HepG2 (cell line): ENCODE data around the gene RBM47. TPM values are rescaled to one million over a fixed set of nuclear protein-coding genes. Genes with fewer than 3 reads are reported as not detected.

ENCODE experiments used
- ATAC-seq: fragments of 200-7000 bp; cut with Tn5 transposase; 3 replicates; pipeline ENCODE4 v1.9.1; 2020; ENCODE audit warnings: mild to moderate bottlenecking, moderate library complexity
- BruUV-seq: library from RNA; stranded (reverse); fragments of 400-500 nt; replicated peaks from 2 replicates; lab custom pipeline; 2021; lab: Mats Ljungman, UMichigan
- CTCF ChIA-PET: fragments of 300-600 bp; formaldehyde crosslinking; extraction: SDS; loops from one replicate; lab custom pipeline; 2021; ENCODE audit warnings: low total read pairs, inconsistent platforms, low intra/inter-chr PET ratio; lab: Yijun Ruan, JAX
- POLR2A ChIA-PET: fragments of 350-600 bp; sonication (Branson Sonifier 250); formaldehyde crosslinking; loops from one replicate; lab custom pipeline; 2020; ENCODE audit warnings: antibody characterized with exemption, inconsistent platforms; lab: Yijun Ruan, JAX
- DNase-seq: peaks from one replicate; pipeline ENCODE4 v3.0.0-alpha.2; 2015; ENCODE audit warnings: low spot score
- FAIRE-seq: peaks from 3 replicates; lab custom pipeline; 2011; peaks lifted over from hg19 to GRCh38; lab: Jason Lieb, UNC
- H2AFZ ChIP-seq: one replicate; pipeline ENCODE4 v1.6.1; 2011; ENCODE audit warnings: low read length, inconsistent platforms
- H3K27ac ChIP-seq: fragments of 300-600 bp; 3 replicates; pipeline ENCODE4 v1.8.0; 2011; ENCODE audit warnings: mixed run types, mild to moderate bottlenecking, mixed read lengths, low read length, inconsistent platforms; ENCODE audit not compliant: insufficient read depth; ENCODE audit errors: extremely low read length
- H3K27me3 ChIP-seq, 2 experiments: fragments of 200-600 bp in 1 of 2; 2 replicates in 1 of 2; 3 replicates in 1 of 2; pipeline versions ENCODE4 v1.6.0 to v1.8.0; 2011; ENCODE audit warnings: low read length in 2 of 2, mild to moderate bottlenecking in 2 of 2, moderate library complexity in 2 of 2, inconsistent platforms in 1 of 2; ENCODE audit not compliant: insufficient read depth in 2 of 2, control insufficient read depth in 1 of 2
- H3K36me3 ChIP-seq, 2 experiments: fragments of 200-600 bp in 1 of 2; replicated peaks in 1 of 2; 2 replicates in 1 of 2; 3 replicates in 1 of 2; pipeline versions ENCODE4 v1.5.1 to v1.8.0; 2011; ENCODE audit warnings: low read length in 2 of 2, inconsistent platforms in 1 of 2; ENCODE audit not compliant: insufficient read depth in 2 of 2, control insufficient read depth in 1 of 2
- H3K4me1 ChIP-seq: 2 replicates; pipeline ENCODE4 v1.5.1; 2012; ENCODE audit warnings: low read length, inconsistent platforms; ENCODE audit not compliant: insufficient read depth
- H3K4me2 ChIP-seq: 2 replicates; pipeline ENCODE4 v1.6.0; 2011; ENCODE audit warnings: low read depth, low read length, inconsistent platforms
- H3K4me3 ChIP-seq, 3 experiments: fragments of 200-600 bp in 1 of 3; sonication (generic), shearing (Covaris generic) in 1 of 3; replicated peaks in 1 of 3; 2 replicates each; pipeline ENCODE4 v1.5.1; 2011 to 2016; ENCODE audit warnings: low read length in 3 of 3, inconsistent platforms in 2 of 3, low read depth in 2 of 3, mild to moderate bottlenecking in 2 of 3, control low read depth in 1 of 3, mixed read lengths in 1 of 3; ENCODE audit not compliant: insufficient read depth in 1 of 3
- H3K79me2 ChIP-seq: one replicate; pipeline ENCODE4 v1.6.1; 2011; ENCODE audit warnings: low read length, inconsistent platforms; ENCODE audit not compliant: insufficient read depth
- H3K9ac ChIP-seq: 2 replicates; pipeline ENCODE4 v1.6.0; 2011; ENCODE audit warnings: mild to moderate bottlenecking, low read depth, low read length, inconsistent platforms; ENCODE audit not compliant: insufficient read depth
- H3K9me3 ChIP-seq: 2 replicates; pipeline ENCODE4 v1.5.1; 2012; ENCODE audit warnings: mild to moderate bottlenecking, low read length
- H4K20me1 ChIP-seq: 2 replicates; pipeline ENCODE4 v1.6.0; 2011; ENCODE audit warnings: inconsistent platforms, mild to moderate bottlenecking, low read length, moderate library complexity; ENCODE audit not compliant: insufficient read depth
- CENPT ChIP-seq: sonication (generic); formaldehyde crosslinking; IDR thresholded peaks from 2 replicates; pipeline ENCODE4 v1.8.0; 2022; ENCODE audit warnings: low read depth, mild to moderate bottlenecking, moderate library complexity, missing genetic modification reagents
- FOXJ3 ChIP-seq: sonication (generic); formaldehyde crosslinking; IDR thresholded peaks from 2 replicates; pipeline ENCODE4 v1.4.0; 2020; ENCODE audit warnings: missing genetic modification reagents, mild to moderate bottlenecking, borderline replicate concordance
- MBD4 ChIP-seq: IDR thresholded peaks from 2 replicates; pipeline ENCODE4 v1.6.1; 2012; ENCODE audit warnings: low read length, inconsistent platforms, borderline replicate concordance
- NFRKB ChIP-seq: fragments of 450-650 bp; IDR thresholded peaks from 2 replicates; pipeline ENCODE4 v1.6.1; 2017
- POLR2AphosphoS5 ChIP-seq: IDR thresholded peaks from 2 replicates; pipeline ENCODE4 v1.6.1; 2012; ENCODE audit warnings: low read depth, low read length
- RARA ChIP-seq: IDR thresholded peaks from 2 replicates; pipeline ENCODE4 v1.6.1; 2016; ENCODE audit warnings: missing genetic modification reagents, missing compliant biosample characterization
- RCOR2 ChIP-seq: IDR thresholded peaks from 2 replicates; pipeline ENCODE4 v1.6.1; 2016; ENCODE audit warnings: missing biosample characterization, missing genetic modification reagents
- RNF2 ChIP-seq: fragments of 450-650 bp; conservative IDR thresholded peaks from 2 replicates; pipeline ENCODE4 v1.6.1; 2016; ENCODE audit warnings: low read depth
- TEAD3 ChIP-seq: optimal IDR thresholded peaks from 2 replicates; pipeline ENCODE3; 2016; ENCODE audit warnings: borderline replicate concordance
- TOE1 ChIP-seq: sonication (generic); formaldehyde crosslinking; IDR thresholded peaks from 2 replicates; pipeline ENCODE4 v1.4.0; 2020; ENCODE audit warnings: mild to moderate bottlenecking, missing genetic modification reagents
- ZNF180 ChIP-seq: sonication (generic); formaldehyde crosslinking; IDR thresholded peaks from 2 replicates; pipeline ENCODE4 v1.4.0; 2020; ENCODE audit warnings: low read depth, missing genetic modification reagents, borderline replicate concordance
- ZNF282 ChIP-seq: fragments of 450-650 bp; IDR thresholded peaks from 2 replicates; pipeline ENCODE4 v1.6.1; 2018; ENCODE audit not compliant: partially characterized antibody
- ZNF761 ChIP-seq: sonication (generic); formaldehyde crosslinking; conservative IDR thresholded peaks from 2 replicates; pipeline ENCODE4 v1.4.0; 2020; ENCODE audit warnings: mild to moderate bottlenecking, missing genetic modification reagents
- WGBS: methylation state at CpG from one replicate; pipeline ENCODE4 v1.1.6; 2017; ENCODE audit warnings: low lambda C conversion rate; 5-methylcytosine and 5-hydroxymethylcytosine counted together
- in situ Hi-C: cut with HindIII; loops from 2 replicates; pipeline ENCODE4 v1.10.0; 2017; ENCODE audit warnings: low pct_unique_long_range_greater_than_20kb; ENCODE audit not compliant: extremely low pct_ligation_motif_present
- intact Hi-C: fragments of 100-400 bp; cut with micrococcal nuclease; formaldehyde crosslinking; loops from one replicate; pipeline ENCODE4 v1.10.0; 2022; ENCODE audit not compliant: unreplicated experiment
- polyA plus RNA-seq, 8 experiments: library from polyadenylated mRNA; depleted of rRNA in 3 of 8; stranded (reverse) in 7 of 8; unstranded in 1 of 8; fragments of >200 nt; fragmentation: Illumina TruSeq in 4 of 8; extraction: Trizol in 4 of 8; gene quantifications; 2 replicates each; pipeline versions ENCODE4 v1.2.1 to v1.2.3, GENCODE V29; 2011 to 2016; ENCODE audit warnings: low read depth in 4 of 8, missing spikeins in 1 of 8, mixed read lengths in 1 of 8; ENCODE audit not compliant: insufficient read depth in 1 of 8
- total RNA-seq, 5 experiments: library from RNA; depleted of rRNA; stranded (reverse); fragments of >200 nt; fragmentation: Illumina TruSeq; extraction: Trizol; gene quantifications; 2 replicates each; pipeline ENCODE4 v1.2.3, GENCODE V29; 2016; ENCODE audit warnings: low read depth in 1 of 5
- TF ChIP-seq, protein P1 (sequence below): sonication (generic); formaldehyde crosslinking; IDR thresholded peaks from 2 replicates; pipeline ENCODE4 v1.8.0; 2022; ENCODE audit warnings: mild to moderate bottlenecking, missing genetic modification reagents, borderline replicate concordance
- TF ChIP-seq, protein P2 (sequence below): sonication (generic); formaldehyde crosslinking; IDR thresholded peaks from 2 replicates; pipeline ENCODE4 v1.8.0; 2022; ENCODE audit warnings: mild to moderate bottlenecking, missing genetic modification reagents
- TF ChIP-seq, protein P3 (sequence below): sonication (generic); formaldehyde crosslinking; IDR thresholded peaks from 2 replicates; pipeline ENCODE4 v1.9.0; 2021; ENCODE audit warnings: missing genetic modification reagents, mild to moderate bottlenecking, borderline replicate concordance

RBM47 gene
- total and polyA plus RNA-seq, 2 of the 13 experiments (the other 11 are each of a cell fraction or from before 2014, with no cell fraction given): 1.2 to 2.5 TPM

DNA sequence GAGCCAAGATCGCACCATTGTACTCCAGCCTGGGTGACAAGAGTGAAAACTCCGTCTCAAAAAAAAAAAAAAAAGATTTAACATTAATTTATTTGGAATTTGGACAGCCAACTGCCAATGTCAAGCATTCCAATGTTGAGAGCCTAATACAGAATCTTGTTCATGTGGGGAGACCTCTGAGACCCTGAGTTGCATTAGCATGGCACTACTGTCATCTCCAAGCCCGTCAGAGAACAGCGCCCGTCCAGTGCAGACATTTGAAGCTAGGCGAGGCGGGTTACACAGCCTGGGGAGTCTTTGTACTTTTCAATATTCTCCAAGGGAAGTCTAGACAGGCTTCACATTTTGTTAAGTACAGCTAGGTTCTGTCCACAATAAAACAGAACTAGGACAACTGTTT lies 167.8 kb downstream of the RBM47 start:
- POLR2A ChIA-PET: no interaction called here
- H3K9ac ChIP-seq: no peak overlapping the region
- TF ChIP-seq, protein P1, sequence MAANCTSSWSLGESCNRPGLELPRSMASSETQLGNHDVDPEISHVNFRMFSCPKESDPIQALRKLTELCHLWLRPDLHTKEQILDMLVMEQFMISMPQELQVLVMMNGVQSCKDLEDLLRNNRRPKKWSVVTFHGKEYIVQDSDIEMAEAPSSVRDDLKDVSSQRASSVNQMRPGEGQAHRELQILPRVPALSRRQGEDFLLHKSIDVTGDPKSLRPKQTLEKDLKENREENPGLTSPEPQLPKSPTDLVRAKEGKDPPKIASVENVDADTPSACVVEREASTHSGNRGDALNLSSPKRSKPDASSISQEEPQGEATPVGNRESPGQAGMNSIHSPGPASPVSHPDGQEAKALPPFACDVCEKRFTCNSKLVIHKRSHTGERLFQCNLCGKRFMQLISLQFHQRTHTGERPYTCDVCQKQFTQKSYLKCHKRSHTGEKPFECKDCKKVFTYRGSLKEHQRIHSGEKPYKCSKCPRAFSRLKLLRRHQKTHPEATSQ (CRISPR knock-in tag): no peak
- TF ChIP-seq CENPT (CRISPR knock-in tag): no peak
- no peak for TF ChIP-seq NFRKB
- no peak for TF ChIP-seq ZNF180 (CRISPR knock-in tag)
- no peak for TF ChIP-seq TOE1 (CRISPR knock-in tag)

DNA sequence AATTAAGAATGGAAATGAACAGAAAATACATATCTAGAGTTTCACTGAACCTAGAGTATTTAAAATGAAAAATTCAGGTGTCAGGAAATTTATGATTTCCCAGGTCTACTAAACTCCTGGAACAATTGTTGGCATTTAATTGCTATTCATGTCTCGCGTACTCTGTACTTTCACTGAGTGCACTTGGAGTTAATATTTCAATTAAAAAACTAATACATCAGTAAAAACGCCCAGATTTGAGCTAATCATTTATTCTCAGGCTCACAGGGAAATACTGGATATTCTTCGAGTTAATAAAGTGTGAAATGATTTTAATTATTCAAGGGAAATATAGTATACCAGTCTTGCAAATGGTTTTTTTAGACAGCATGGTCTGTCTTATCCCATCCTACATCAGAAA lies 168.6 kb downstream of the RBM47 start:
- ATAC-seq (no peak), FAIRE-seq (no peak), DNase-seq (no peak)
- Histone ChIP-seq H3K9ac (no peak overlapping the region), H3K4me1 (peaks cover 24% of the 10 kb centered on the region), H3K9me3 (no peaks in the 10 kb centered on the region), H3K27me3 (no peaks in the 10 kb centered on the region), H3K4me2 (no peak overlapping the region), H3K4me3 (no peak overlapping the region), H2AFZ (no peak overlapping the region), H4K20me1 (no peaks in the 10 kb centered on the region), H3K27ac (no peak overlapping the region), H3K79me2 (no peaks in the 10 kb centered on the region), H3K36me3 (no peaks in the 10 kb centered on the region)
- in situ Hi-C loops (no loop called here), intact Hi-C loops (no loop called here)
- CTCF ChIA-PET: no interaction called here
- 77% methylated on average over 4 of the region's 4 CpGs for WGBS
- BruUV-seq: no TSS peak
- POLR2A ChIA-PET: no interaction called here
- TF ChIP-seq RNF2 (no peak), RCOR2 (CRISPR knock-in tag) (no peak), TEAD3 (CRISPR knock-in tag) (no peak), FOXJ3 (no peak), POLR2AphosphoS5 (no peak), ZNF282 (no peak), MBD4 (no peak), RARA (no peak), NFRKB (no peak), TOE1 (CRISPR knock-in tag) (no peak), ZNF761 (CRISPR knock-in tag) (no peak)
- TF ChIP-seq, protein P2, sequence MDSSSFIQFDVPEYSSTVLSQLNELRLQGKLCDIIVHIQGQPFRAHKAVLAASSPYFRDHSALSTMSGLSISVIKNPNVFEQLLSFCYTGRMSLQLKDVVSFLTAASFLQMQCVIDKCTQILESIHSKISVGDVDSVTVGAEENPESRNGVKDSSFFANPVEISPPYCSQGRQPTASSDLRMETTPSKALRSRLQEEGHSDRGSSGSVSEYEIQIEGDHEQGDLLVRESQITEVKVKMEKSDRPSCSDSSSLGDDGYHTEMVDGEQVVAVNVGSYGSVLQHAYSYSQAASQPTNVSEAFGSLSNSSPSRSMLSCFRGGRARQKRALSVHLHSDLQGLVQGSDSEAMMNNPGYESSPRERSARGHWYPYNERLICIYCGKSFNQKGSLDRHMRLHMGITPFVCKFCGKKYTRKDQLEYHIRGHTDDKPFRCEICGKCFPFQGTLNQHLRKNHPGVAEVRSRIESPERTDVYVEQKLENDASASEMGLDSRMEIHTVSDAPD (CRISPR knock-in tag): no peak
- TF ChIP-seq, protein P3, sequence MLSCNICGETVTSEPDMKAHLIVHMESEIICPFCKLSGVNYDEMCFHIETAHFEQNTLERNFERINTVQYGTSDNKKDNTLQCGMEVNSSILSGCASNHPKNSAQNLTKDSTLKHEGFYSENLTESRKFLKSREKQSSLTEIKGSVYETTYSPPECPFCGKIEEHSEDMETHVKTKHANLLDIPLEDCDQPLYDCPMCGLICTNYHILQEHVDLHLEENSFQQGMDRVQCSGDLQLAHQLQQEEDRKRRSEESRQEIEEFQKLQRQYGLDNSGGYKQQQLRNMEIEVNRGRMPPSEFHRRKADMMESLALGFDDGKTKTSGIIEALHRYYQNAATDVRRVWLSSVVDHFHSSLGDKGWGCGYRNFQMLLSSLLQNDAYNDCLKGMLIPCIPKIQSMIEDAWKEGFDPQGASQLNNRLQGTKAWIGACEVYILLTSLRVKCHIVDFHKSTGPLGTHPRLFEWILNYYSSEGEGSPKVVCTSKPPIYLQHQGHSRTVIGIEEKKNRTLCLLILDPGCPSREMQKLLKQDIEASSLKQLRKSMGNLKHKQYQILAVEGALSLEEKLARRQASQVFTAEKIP (CRISPR knock-in tag): no peak

More for the DNA sequence above, 167.8 kb downstream of the RBM47 start:
- Histone ChIP-seq H3K9me3 (no peaks in the 10 kb centered on the region), H3K4me2 (no peak overlapping the region), H3K4me1 (peaks cover 23% of the 10 kb centered on the region), H3K27me3 (no peaks in the 10 kb centered on the region), H3K36me3 (no peaks in the 10 kb centered on the region), H3K79me2 (no peaks in the 10 kb centered on the region), H3K27ac (no peak overlapping the region), H3K4me3 (no peak overlapping the region), H4K20me1 (no peaks in the 10 kb centered on the region), H2AFZ (no peak overlapping the region)
- no TSS peak for BruUV-seq
- CTCF ChIA-PET: no interaction called here
- ATAC-seq (no peak), FAIRE-seq (no peak), DNase-seq (no peak)
- intact Hi-C loops: no loop called here
- in situ Hi-C loops: no loop called here
- 88% methylated on average over 7 of the region's 7 CpGs for whole genome bisulfite sequencing
